HG03066 (cell line): ENCODE results near the gene WWTR1.

ENCODE experiments used
- ATAC-seq: cut with Tn5 transposase; IDR thresholded peaks from one replicate; pipeline ENCODE4 v1.9.1; 2021; ENCODE audit warnings: low read depth; ENCODE audit not compliant: unreplicated experiment

Gene WWTR1

GRCh38 chr3:149625795-149626194 lies 32.0 kb downstream of the WWTR1 start:
- ATAC-seq: no peak

DNA sequence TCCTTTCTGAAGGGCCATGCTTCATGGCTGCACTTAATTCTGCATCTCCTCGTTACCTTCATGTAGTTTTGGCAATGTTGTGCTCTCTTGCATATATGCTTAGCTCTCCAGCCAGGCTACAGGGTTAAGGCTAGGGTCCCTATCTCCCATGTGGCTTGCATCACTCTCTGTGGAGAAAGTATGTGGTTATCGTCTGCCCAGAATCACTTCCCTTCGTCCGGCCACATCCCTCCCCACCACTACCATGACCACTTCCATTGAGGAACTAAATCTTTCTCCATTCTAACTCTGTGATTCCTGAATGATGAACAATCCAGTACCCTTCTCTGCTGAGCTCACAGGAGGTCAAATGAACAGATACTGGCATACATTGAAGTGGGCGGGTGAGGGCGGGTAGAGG lies 34.0 kb downstream of the WWTR1 start:
- no peak for ATAC-seq

GRCh38 chr3:149621218-149622005 lies 36.4 kb downstream of the WWTR1 start:
- peak; percentile 74 for ATAC-seq

DNA sequence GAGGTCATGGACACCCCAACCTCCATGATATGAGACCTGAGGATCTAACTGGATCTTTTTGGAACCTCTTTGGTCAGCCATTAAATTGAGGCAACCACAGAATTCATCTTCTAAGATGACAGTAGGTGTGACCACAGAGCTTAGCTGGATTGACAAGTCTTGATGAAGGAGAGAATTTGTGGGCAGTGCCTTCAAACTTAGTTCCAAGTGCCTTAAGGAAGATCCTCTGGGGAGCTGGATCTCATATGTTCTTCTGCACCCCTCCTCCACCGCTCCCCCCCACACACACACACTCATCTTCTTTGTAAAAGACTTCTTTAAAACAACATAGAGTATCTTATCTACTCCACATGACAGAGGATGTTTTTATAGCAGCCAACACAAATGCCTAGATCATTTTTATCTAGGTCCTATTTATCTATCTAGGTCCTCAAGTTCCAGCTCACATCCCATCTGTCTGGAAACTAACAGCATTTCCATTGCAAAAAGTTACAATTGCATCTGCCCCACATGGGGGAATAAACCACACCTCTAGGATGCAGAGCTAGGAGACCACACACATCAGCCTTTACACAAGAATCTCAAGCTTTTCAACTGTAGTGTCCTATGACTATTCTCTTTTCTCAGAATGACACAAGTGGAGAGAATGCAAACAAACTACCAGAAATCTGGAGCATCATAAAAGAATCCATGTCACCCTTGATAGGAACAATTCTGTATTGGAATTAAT lies 37.4 kb downstream of the WWTR1 start:
- ATAC-seq: peak; percentile 59

GRCh38 chr3:149619136-149619535 lies 38.7 kb downstream of the WWTR1 start:
- ATAC-seq: no peak

- no peak for ATAC-seq
These were observed 39.4 kb downstream of the WWTR1 start for GRCh38 chr3:149618151-149619123.

- no peak for ATAC-seq
These were observed 42.0 kb downstream of the WWTR1 start for GRCh38 chr3:149615731-149616221.

GRCh38 chr3:149613988-149614387 lies 43.8 kb downstream of the WWTR1 start:
- ATAC-seq: no peak

DNA sequence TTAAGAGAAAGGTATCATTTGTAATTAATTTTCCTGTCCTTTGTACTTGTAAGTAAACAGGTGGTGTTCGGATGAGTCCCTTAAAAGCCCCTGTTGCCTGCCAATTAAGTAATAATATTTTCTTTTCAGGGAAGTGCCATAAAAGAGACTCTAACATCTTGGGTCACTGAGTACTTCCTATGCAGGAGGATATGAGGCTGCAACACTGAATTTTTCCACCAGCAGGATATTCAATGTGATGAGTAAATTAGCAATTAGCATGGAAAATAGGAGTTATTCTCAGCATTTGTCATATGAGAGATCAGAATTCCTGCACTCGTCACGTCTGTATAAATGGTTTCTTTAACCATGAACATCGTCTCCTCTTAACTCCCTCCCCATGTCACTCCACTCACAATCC lies 45.4 kb downstream of the WWTR1 start:
- ATAC-seq: no peak

DNA sequence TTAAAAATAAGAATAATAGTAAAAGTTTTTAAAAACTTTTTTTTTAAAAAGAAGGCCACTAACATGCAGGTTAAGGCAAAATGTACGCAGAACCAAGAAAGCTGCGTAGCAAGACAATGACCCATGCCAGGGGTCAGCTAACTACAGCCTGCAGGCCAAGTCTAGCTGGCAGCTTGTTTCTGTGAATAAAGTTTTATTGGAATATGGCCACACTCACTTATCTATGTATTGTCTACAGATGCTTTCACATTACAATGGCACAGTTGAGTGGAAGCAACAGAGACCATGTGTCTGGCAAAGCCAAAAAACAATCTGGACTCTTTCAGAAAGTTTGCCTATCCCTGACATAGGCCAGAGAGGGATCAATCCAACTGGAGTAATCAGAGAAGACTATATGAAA lies 46.7 kb downstream of the WWTR1 start:
- no peak for ATAC-seq

DNA sequence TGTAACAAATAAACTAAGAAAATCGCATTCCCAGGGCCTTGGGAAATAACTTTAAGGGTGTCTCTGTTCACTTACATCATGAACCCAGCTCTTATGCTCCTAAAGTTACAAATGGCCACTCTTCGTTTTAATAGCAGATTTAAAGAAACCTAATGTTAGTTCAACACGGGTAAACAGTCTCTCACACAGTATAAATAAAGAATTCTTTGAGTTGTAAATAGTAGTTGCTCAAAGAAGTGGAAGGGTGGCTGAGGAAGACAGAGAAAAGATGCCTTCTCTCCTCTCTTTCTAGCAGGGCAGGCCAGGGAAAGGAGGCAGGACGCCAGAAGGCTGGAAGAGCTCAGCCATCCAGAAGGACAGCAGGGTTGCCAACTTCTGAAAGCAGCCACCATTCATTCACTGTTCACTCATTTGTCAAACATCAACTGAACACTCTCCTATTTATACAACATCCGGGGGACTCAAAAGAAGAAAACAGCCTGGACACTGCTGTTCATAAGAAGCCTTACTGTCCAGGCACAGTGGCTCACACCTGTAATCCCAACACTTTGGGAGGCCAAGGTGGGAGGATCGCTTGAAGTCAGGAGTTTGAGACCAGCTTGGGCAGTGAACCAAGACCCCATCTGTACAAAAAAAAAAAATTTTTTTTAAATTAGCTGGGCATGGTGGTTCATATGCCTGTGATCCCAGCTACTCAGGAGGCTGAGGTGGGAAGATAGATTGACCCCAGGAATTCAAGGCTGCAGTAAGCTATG lies 47.3 kb downstream of the WWTR1 start:
- no peak for ATAC-seq

DNA sequence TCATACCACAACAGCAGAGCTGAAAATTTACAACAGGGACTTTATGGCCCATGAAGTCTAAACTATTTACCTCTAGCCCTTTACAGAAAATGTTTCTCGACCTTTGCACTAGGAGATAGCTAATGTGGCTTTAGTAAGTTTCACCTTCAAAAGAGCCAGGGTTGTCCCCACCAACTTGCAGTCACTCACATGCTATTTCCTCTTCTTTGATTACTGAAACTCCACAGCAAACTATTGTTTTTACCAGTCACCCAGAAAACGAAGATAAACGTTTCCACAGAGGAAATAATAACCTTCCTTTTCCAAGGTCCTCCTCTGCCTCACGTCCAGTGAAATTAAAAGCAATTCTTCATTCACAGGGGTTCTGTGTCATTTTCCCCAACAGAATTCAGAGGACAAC lies 48.2 kb downstream of the WWTR1 start:
- peak; percentile 93 for ATAC-seq

- no peak for ATAC-seq
These were observed 48.8 kb downstream of the WWTR1 start for GRCh38 chr3:149608987-149609386.

DNA sequence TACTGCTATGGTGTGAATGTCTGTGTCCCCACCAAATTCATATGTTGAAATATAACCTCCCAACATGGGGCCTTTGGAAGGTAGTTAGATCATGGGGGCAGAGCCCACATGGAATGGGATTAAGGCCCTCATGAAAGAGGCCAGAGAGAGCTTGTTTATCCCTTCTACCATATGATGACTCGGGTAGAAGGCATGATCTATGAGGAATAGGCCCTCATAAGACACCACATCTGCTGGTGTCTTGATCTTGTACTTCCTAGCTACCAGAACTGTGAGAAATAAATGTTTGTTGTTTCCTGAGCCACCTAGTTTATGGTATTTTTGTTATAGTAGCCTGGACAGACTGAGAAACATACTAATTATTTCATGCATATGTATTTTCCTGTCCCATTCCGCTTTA lies 51.9 kb downstream of the WWTR1 start:
- no peak for ATAC-seq

- no peak for ATAC-seq
These were observed 53.5 kb downstream of the WWTR1 start for GRCh38 chr3:149604125-149604875.

GRCh38 chr3:149603126-149604074 lies 54.4 kb downstream of the WWTR1 start:
- no peak for ATAC-seq

GRCh38 chr3:149600634-149601033 lies 57.2 kb downstream of the WWTR1 start:
- ATAC-seq: no peak

DNA sequence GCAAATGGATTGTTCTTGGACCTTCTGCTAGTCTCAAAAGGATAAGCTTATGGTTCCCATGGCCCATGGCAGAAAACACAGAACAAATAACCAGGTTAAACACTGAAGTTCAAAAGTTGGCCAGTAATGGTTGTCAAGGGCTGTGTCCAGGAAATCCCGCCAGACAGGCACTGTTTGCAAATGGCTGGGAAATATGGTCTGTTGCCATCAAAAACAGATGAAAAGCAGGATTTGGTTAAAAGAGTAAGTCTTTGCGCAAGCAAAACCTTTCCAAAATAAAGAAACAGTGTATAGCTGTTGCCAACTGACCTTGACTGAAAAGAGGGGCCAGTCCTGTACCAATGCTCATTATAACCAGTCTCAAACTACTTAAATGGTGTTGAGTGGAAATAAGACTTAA lies 58.6 kb downstream of the WWTR1 start:
- no peak for ATAC-seq
